Activated T-cell treated with anti-CD3 and anti-CD28 coated beads for 48 hours (primary cell): Measurements from ENCODE around the gene FLRT2.

Source experiments
- DNase-seq: peaks from one replicate; pipeline ENCODE4 v3.0.0-alpha.2; 2020; ENCODE audit warnings: low read depth

FLRT2 gene, protein sequence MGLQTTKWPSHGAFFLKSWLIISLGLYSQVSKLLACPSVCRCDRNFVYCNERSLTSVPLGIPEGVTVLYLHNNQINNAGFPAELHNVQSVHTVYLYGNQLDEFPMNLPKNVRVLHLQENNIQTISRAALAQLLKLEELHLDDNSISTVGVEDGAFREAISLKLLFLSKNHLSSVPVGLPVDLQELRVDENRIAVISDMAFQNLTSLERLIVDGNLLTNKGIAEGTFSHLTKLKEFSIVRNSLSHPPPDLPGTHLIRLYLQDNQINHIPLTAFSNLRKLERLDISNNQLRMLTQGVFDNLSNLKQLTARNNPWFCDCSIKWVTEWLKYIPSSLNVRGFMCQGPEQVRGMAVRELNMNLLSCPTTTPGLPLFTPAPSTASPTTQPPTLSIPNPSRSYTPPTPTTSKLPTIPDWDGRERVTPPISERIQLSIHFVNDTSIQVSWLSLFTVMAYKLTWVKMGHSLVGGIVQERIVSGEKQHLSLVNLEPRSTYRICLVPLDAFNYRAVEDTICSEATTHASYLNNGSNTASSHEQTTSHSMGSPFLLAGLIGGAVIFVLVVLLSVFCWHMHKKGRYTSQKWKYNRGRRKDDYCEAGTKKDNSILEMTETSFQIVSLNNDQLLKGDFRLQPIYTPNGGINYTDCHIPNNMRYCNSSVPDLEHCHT

DNA sequence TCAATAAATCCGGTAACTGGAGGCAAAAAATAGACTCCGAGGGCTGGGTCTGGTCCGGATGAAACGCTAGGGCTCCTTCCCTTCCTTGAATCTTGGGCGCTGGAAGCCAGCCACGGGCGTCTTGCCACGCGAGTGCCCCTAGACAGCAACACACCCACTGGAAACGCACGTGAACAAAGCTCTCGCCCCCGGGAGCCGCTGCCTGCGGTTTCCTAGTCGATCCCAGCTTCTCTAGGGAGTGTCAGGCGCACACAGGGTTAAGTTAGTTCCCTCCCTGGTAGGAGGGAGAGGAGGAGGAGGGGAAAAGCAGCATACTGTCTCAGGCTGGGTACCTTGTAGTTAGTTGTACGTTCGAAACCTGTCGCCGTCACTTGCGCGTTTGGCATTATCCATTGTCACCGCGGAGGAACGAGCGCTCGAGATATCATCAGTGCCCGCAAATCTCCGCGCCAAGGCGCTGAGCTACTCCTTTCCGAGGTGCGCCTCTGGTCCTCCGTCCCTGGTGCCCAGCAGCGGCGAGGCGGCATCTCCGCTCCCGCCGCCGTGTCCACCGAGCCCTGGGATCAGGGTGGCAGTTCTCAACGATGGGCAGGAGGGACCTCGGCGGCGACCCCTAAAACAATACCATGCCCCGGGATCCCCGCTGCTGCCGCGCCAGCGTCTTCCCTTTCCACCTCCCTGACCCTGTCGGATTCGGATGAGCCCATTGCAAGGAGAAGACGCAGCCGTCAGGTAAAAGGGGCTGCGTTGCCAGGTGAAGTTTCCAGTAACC, at the start of gene FLRT2:
Gene FLRT2, plus strand, starts transcription at position 342 of the 772 bp plus-strand sequence. CDS start 91,371 bp downstream, outside the sequence.
- DNase-seq, result no peak

DNA sequence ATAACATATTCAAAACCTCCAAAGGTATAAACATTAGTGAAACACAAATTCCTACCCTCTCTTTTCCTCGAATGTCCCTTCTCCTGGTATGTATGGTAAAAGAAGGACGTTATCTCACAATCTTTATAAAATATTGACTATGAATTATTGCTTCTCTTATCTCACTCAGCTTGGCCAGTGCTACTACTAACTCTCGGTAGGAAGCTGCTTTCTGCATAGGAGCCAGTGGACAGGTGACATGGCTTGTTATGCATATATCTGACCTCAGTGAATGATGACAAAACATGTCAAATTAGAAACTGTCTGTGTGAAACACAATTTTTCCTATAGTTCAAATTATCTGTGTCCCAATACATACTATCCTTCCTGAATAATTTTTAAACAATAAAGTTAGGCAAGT, 48.5 kb upstream of the FLRT2 start:
- no peak for DNase-seq

DNA sequence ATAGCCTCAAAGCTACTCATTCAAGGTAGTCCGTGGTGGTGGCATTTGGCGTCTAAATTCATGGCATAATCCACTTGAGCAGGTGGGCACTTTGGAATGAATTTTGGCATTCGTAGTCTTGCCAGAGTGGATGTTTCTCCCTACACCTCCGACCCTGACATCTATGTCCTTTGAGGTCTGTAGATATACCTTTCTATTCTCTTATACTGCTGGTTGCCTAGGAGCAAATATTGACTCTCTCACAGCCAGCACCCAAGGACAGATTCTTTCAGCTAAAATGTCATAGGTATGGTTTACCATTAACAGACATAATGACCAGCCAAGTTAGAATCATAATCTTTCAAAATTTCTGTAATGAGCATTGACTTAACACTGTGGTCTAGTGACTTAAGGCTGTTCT, 47.4 kb upstream of the FLRT2 start:
- no peak for DNase-seq

DNA sequence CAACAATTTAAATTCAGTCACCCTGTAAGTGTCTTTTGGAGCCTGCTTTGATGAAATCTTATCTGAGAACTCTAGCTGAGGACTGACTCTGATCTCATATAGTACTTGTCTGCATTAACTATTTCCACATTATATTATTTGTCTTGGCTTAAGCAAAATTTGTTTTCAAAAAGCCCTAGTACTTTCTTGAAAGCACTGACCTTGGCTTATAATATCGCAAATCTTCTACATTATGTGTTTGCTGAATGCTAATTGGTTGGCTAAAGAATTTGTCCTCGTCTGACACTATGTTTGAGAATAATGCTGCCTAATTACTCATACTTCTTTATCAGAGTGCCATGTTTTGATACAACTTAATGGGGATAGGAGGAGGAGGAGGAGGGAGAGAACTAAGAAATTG, 46.9 kb upstream of the FLRT2 start:
- no peak for DNase-seq

DNA sequence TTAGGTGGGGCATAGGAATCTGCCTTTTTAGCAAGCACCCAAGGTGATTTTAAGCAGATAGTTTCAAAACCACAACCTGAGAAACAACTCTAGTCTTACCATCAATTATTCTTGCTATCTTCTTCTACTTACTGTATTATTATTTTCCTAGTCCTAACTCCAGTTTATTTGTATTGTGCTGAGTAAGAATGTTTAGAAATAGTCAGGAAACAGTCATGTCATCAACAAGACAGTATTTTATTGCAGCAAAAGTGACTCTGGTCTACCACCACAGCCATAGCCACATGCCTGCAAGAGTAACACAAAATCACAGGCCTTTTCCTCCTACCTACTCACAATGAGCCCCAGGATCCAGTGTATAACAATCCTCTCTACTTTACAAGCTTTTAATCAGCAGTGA, 46.3 kb upstream of the FLRT2 start:
- DNase-seq, result no peak

DNA sequence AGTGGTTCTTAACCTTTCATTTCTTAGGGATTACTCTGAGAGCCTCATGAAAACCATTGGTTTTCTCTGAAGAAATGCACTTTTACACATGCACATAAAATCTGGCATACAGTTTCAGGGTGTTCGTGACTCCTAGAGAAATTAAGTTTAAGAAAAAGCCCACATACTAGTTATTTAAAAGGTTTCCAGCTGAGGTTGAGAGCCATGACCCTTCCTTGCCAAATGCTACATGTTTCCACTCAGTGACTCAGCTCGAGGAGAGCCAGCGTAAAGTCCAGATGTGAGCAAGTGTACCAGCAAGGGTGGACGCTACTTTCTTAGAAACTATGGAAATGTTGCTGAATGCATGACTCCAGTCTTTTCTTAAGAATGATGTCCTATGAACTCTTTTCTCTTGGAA, 42.7 kb upstream of the FLRT2 start:
- no peak for DNase-seq

DNA sequence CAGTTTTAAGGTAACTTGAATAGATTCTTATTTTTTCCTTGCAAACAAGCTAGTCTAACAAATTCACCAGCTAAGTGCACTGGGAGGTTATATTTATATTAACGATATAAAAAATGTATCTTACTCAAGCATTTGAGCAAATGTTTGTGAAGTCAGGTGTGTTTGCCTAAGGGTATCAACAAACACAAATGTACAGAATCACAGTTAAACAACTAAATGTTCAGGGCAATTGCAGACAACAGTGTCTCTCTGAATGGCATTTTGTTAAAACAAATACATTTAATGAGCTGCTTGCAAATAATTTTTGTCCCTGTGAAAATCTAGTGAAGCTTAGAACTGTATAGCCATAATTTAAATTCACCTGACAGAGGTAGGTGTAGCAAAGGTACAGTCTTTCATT, 28.2 kb upstream of the FLRT2 start:
- no peak for DNase-seq

- DNase-seq, result no peak
These were observed 21.1 kb upstream of the FLRT2 start for GRCh38 chr14:85508863-85509262.

GRCh38 chr14:85512451-85512850, 17.5 kb upstream of the FLRT2 start:
- DNase-seq, result no peak

DNA sequence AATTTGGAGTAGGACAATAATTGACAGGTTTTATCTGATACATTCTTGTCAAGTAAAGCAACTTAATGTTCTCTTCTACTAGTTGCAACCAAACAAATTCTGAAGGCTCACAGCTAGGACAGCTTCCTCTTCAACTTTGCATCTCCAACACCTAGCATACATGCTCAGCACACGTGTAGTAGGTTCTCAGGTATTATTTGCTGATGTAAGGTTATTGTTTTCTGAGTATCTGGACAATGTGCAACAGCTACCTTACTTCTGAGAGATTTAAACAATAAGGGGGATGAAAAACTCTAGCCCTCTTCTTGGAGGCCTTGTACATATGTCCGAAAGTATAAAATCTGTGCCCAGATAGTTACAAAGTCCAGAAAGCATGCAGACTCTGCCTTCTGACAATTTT, 15.5 kb upstream of the FLRT2 start:
- DNase-seq, result no peak

GRCh38 chr14:85516239-85517113, 13.5 kb upstream of the FLRT2 start:
- no peak for DNase-seq

DNA sequence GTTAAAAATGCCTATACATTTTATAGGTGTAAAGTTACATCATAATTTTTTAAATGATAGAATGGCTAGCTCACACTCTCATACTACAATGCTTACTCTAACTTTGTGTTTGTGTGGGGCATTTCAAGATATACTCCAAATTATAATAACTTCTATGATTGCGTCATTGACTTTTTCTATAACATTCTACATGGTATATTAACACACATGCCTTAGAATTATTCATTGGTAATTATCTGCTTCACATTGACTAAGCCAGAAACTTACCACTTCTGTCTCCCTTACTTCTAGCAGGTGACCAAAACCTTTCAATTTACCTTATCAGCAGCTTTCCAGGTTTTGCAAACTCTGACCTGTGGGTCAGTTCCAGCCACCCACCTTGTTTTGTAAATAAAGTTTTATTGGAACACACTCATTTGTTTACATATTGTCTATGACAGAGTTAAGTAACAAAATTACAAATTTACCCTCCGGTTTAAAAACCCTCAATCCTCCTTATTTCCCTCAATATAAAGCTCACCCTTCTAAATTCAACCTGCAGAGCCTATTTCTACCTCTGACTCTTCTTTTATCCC, 12.7 kb upstream of the FLRT2 start:
- DNase-seq, result no peak

DNA sequence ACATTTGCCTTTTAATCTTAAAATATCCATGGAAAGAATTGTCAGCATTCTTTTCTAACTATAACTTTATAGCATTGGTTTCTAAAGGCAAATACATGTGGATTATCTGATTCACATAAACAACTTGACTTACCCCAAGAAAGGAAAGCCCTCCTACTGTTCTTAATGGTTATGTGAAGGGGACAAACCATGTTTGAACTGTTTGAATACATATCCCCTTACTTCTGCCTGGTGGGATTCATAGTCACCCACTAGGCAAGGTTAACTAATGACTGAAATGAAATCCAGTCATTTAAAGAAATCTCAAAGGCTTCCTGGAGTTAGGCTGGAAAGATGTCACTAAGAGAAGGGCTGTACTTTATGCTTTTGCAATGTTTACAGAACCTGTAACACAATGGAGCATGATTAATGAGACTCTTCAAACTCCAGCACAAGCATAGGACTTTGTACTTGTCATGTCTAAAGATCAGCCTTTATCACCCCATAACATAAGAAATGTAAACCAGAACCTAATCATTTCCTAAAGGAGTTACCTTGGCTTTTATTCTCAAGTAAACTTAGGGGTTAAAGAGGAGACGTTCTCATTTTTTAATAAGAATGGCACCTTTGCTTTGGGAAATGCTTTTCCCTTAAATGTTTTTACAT, 10.2 kb upstream of the FLRT2 start:
- DNase-seq, result no peak

DNA sequence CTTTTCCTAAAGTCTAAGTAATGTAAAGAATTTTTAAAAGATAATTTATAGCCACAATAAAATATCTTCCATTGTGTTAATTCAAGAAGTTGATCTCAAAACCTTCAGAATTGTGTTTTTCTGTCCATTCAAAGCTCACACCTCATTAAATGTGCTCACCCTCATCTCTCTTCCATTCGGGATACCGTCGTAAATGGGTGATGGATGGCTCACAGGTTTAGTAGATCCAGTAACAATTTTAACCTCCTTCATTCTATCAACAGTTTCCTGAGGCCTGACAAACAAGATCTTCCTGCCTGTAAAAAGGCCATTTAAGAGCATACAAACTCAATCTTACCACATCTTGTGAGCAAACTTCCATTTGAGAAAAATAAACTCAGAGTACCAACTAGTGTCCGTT, 9.4 kb upstream of the FLRT2 start:
- DNase-seq, result no peak

- no peak for DNase-seq
These were observed 6.3 kb upstream of the FLRT2 start for GRCh38 chr14:85523624-85524023.

- no peak for DNase-seq
These were observed 2.9 kb upstream of the FLRT2 start for GRCh38 chr14:85527006-85527405.

- DNase-seq, result no peak
These were observed 2.4 kb upstream of the FLRT2 start for GRCh38 chr14:85527445-85528035.

- no peak for DNase-seq
These were observed 1.7 kb upstream of the FLRT2 start for GRCh38 chr14:85528080-85528896.

DNA sequence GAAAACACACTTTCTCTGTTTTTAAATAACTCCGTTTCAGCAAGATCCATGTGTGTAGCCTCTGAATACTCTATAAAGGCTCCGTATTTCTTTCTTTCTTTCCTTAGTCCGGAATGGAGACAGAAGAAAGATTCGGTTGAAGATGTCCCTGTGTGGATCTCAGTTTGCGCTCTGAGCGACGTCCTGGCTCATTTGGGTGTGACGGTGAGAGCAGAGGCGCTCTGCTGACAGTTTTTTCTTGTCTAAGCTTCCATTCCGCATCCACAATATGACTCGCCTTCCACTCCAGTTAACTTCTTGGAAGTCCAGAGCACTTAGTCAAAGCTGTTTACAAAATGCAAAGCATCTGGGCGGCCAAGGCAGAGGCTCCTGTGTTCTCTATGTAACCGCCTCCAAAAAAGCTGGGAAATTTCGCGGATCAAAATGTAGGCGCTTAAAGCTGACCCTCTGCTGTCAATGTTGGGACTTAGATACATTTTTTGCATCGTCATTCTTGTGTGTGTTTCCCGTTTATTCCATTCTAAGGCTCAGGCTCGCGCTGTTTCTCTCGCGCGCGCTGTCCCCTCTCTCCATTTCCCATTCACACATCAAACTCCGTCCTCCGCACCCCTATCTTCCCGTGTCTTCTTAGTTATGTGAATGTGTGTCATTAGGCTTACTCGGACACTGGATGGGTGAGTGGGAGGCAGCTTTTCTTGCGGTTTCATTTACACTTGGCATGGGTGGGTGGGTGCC, 880 bp upstream of the FLRT2 start:
- no peak for DNase-seq
